SK-N-MC (cell line): ENCODE results near the gene MIS18A.
A peak's percentile ranks its signal among the peaks of the same experiment; 100 is the strongest.
"Not testable (repeated sequence)": the region's sequence is repeated elsewhere in the genome, so short reads cannot be mapped to it uniquely, and the experiment has no call there.

Experiments
- DNase-seq: peaks from one replicate; pipeline ENCODE4 v3.0.0-alpha.2; 2011; ENCODE audit warnings: low read depth, low spot score
- H3K27ac ChIP-seq: fragments of 200-600 bp; sonication (generic); 2 replicates; pipeline ENCODE4 v1.5.1; 2016; ENCODE audit warnings: mixed run types
- H3K36me3 ChIP-seq: fragments of 200-600 bp; sonication (generic); 2 replicates; pipeline ENCODE4 v1.6.1; 2017; ENCODE audit warnings: antibody characterized with exemption, low read length, mixed read lengths; ENCODE audit not compliant: insufficient read depth
- H3K4me3 ChIP-seq: fragments of 200-600 bp; sonication (generic); 2 replicates; pipeline ENCODE4 v1.5.1; 2016
- H3K9ac ChIP-seq: fragments of 200-600 bp; sonication (generic); 2 replicates; pipeline ENCODE4 v1.8.0; 2017; ENCODE audit warnings: mixed run types, mixed read lengths; ENCODE audit not compliant: insufficient read length
- H3K9me3 ChIP-seq: fragments of 200-600 bp; sonication (generic); 2 replicates; pipeline ENCODE4 v1.6.1; 2017; ENCODE audit warnings: low read depth, mild to moderate bottlenecking, antibody characterized with exemption, low read length, moderate library complexity, mixed read lengths
- EZH2 ChIP-seq: fragments of 200-600 bp; sonication (generic); IDR thresholded peaks from one replicate; pipeline ENCODE4 v1.6.1; 2017; ENCODE audit warnings: antibody characterized with exemption
- FOXP2 ChIP-seq: optimal IDR thresholded peaks from 2 replicates; pipeline ENCODE3; 2011; ENCODE audit warnings: mild to moderate bottlenecking, moderate library complexity; ENCODE audit not compliant: insufficient read depth; ENCODE audit errors: extremely low read length, control extremely low read depth
- POLR2AphosphoS5 ChIP-seq: IDR thresholded peaks from 2 replicates; pipeline ENCODE4 v1.6.1; 2012; ENCODE audit warnings: mild to moderate bottlenecking, low read depth, low read length, borderline replicate concordance

Gene MIS18A

GRCh38 chr21:32270748-32271147, 8.1 kb downstream of the MIS18A start:
- H3K36me3 ChIP-seq, result peaks cover 39% of the 10 kb centered on the region
- no peak for DNase-seq
- TF ChIP-seq FOXP2 (no peak), POLR2AphosphoS5 (no peak), EZH2 (no peak)

GRCh38 chr21:32265321-32265720, 13.5 kb downstream of the MIS18A start:
- peaks cover 22% of the 10 kb centered on the region; the same call in 1 of the 2 replicates for H3K36me3 ChIP-seq
- H3K9me3 ChIP-seq, DNase-seq, H3K27ac ChIP-seq, H3K4me3 ChIP-seq, H3K9ac ChIP-seq: not testable (repeated sequence)

More at GRCh38 chr21:32270748-32271147, 8.1 kb downstream of the MIS18A start:
- Histone ChIP-seq H3K9me3 (no peaks in the 10 kb centered on the region), H3K4me3 (no peak overlapping the region), H3K27ac (no peak overlapping the region), H3K9ac (no peak overlapping the region)

- H3K9me3 ChIP-seq, result no peaks in the 10 kb centered on the region
- DNase-seq, result no peak
- TF ChIP-seq POLR2AphosphoS5, result no peak
- no peak overlapping the region for H3K27ac ChIP-seq
- no peak overlapping the region for H3K9ac ChIP-seq
- H3K4me3 ChIP-seq, result no peak overlapping the region
- H3K36me3 ChIP-seq, result peaks cover 4% of the 10 kb centered on the region; the same call in 1 of the 2 replicates
These were observed 16.9 kb downstream of the MIS18A start for GRCh38 chr21:32261929-32262328.

- TF ChIP-seq EZH2, result no peak
- H3K27ac ChIP-seq, result no peak overlapping the region
- no peak overlapping the region for H3K9ac ChIP-seq
- no peak overlapping the region for H3K4me3 ChIP-seq
- H3K36me3 ChIP-seq, result no peaks in the 10 kb centered on the region
- no peak for DNase-seq
- H3K9me3 ChIP-seq, result no peaks in the 10 kb centered on the region
These were observed 18.7 kb downstream of the MIS18A start for GRCh38 chr21:32260130-32260529.

- H3K4me3 ChIP-seq, H3K9me3 ChIP-seq, DNase-seq, H3K27ac ChIP-seq, H3K9ac ChIP-seq, H3K36me3 ChIP-seq: not testable (repeated sequence)
These were observed 20.1 kb downstream of the MIS18A start for GRCh38 chr21:32258786-32259048.

GRCh38 chr21:32257962-32258785, 20.7 kb downstream of the MIS18A start:
- Histone ChIP-seq H3K36me3 (no peaks in the 10 kb centered on the region), H3K27ac (no peak overlapping the region), H3K9me3 (no peaks in the 10 kb centered on the region), H3K9ac (no peak overlapping the region), H3K4me3 (peak overlapping the region; percentile 19)
- TF ChIP-seq POLR2AphosphoS5, result no peak
- TF ChIP-seq EZH2, result no peak
- no peak for TF ChIP-seq FOXP2
- peak; percentile 22 for DNase-seq

GRCh38 chr21:32256873-32257620, 21.8 kb downstream of the MIS18A start:
- no peak for DNase-seq

GRCh38 chr21:32256251-32256650, 22.6 kb downstream of the MIS18A start:
- H3K36me3 ChIP-seq, result no peaks in the 10 kb centered on the region
- H3K4me3 ChIP-seq, result no peak overlapping the region
- TF ChIP-seq FOXP2 (no peak), EZH2 (no peak), POLR2AphosphoS5 (no peak)
- no peaks in the 10 kb centered on the region for H3K9me3 ChIP-seq
- no peak overlapping the region for H3K9ac ChIP-seq
- no peak overlapping the region for H3K27ac ChIP-seq
- DNase-seq, result no peak

More at GRCh38 chr21:32256873-32257620, 21.8 kb downstream of the MIS18A start:
- H3K9me3 ChIP-seq, result no peaks in the 10 kb centered on the region
- no peak overlapping the region for H3K9ac ChIP-seq
- no peaks in the 10 kb centered on the region for H3K36me3 ChIP-seq
- H3K27ac ChIP-seq, result no peak overlapping the region
- TF ChIP-seq EZH2 (no peak), POLR2AphosphoS5 (no peak), FOXP2 (no peak)
- H3K4me3 ChIP-seq, result no peak overlapping the region

GRCh38 chr21:32253215-32253641, 25.6 kb downstream of the MIS18A start:
- DNase-seq, result no peak
- TF ChIP-seq EZH2 (no peak), POLR2AphosphoS5 (no peak), FOXP2 (no peak)
- no peak overlapping the region for H3K4me3 ChIP-seq

More at GRCh38 chr21:32253215-32253641, 25.6 kb downstream of the MIS18A start:
- Histone ChIP-seq H3K36me3 (no peaks in the 10 kb centered on the region), H3K9me3 (no peaks in the 10 kb centered on the region), H3K27ac (no peak overlapping the region), H3K9ac (no peak overlapping the region)
